ENCODE results near the gene ENPP4. TPM values are rescaled to one million over a fixed set of nuclear protein-coding genes. Genes with fewer than 3 reads are reported as not detected.

ENPP4 gene
- total RNA-seq, 1 experiment from 2014 or later = 16.7 TPM

DNA sequence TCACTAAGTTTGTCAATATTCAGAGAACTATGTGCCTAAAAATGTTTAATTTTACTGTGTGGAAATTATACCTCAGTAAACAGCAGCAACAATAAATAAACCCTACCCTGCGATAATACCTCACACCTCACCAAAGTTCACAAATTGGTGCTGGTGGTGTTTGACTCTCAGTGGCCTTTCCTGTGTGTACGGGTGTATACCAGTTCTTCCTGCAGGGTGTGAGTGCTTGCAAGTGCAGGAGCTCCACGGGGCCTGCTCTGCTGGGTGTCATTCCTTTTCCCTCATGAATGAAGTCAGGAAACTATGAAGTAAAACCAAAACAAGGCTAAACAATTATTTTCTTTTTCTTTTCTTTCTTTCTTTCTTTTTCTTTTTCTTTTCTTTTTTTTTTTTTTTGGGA lies 45.1 kb downstream of the ENPP4 start:
- Mint-ChIP-seq H3K27ac (ENCODE audit: unreplicated experiment) (no peak overlapping the region), H3K4me3 (ENCODE audit: low read depth, unreplicated experiment) (no peak overlapping the region), H3K36me3 (ENCODE audit: insufficient read depth, unreplicated experiment) (peaks cover 13% of the 10 kb centered on the region), H3K4me1 (ENCODE audit: low read depth, unreplicated experiment) (no peaks in the 10 kb centered on the region), H3K9me3 (ENCODE audit: low read depth, unreplicated experiment) (no peaks in the 10 kb centered on the region), H3K27me3 (ENCODE audit: unreplicated experiment) (peaks cover 35% of the 10 kb centered on the region)
- CTCF ChIA-PET = no interaction called here
- TF ChIP-seq, protein P1, sequence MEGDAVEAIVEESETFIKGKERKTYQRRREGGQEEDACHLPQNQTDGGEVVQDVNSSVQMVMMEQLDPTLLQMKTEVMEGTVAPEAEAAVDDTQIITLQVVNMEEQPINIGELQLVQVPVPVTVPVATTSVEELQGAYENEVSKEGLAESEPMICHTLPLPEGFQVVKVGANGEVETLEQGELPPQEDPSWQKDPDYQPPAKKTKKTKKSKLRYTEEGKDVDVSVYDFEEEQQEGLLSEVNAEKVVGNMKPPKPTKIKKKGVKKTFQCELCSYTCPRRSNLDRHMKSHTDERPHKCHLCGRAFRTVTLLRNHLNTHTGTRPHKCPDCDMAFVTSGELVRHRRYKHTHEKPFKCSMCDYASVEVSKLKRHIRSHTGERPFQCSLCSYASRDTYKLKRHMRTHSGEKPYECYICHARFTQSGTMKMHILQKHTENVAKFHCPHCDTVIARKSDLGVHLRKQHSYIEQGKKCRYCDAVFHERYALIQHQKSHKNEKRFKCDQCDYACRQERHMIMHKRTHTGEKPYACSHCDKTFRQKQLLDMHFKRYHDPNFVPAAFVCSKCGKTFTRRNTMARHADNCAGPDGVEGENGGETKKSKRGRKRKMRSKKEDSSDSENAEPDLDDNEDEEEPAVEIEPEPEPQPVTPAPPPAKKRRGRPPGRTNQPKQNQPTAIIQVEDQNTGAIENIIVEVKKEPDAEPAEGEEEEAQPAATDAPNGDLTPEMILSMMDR (IDR thresholded peaks at IDR 0.05; ENCODE audit: unreplicated experiment) = no peak
- DNase-seq = no peak
- intact Hi-C loops (cut with micrococcal nuclease; ENCODE audit: unreplicated experiment) = no loop called here
- BruUV-seq (replicated peaks) = no TSS peak

- Mint-ChIP-seq H3K27me3 (ENCODE audit: unreplicated experiment) (peaks cover 40% of the 10 kb centered on the region), H3K9me3 (ENCODE audit: low read depth, unreplicated experiment) (no peaks in the 10 kb centered on the region), H3K4me1 (ENCODE audit: low read depth, unreplicated experiment) (no peaks in the 10 kb centered on the region), H3K4me3 (ENCODE audit: low read depth, unreplicated experiment) (no peak overlapping the region), H3K27ac (ENCODE audit: unreplicated experiment) (no peak overlapping the region), H3K36me3 (ENCODE audit: insufficient read depth, unreplicated experiment) (peaks cover 7% of the 10 kb centered on the region)
- intact Hi-C loops (cut with micrococcal nuclease; ENCODE audit: unreplicated experiment) = no loop called here
- TF ChIP-seq, protein P1 (IDR thresholded peaks at IDR 0.05; ENCODE audit: unreplicated experiment) = no peak
- CTCF ChIA-PET = no interaction called here
- BruUV-seq (replicated peaks) = no TSS peak
- DNase-seq = no peak
These were observed 45.7 kb downstream of the ENPP4 start for GRCh38 chr6:46175446-46175845.

GRCh38 chr6:46175976-46176375 lies 46.2 kb downstream of the ENPP4 start:
- H3K27ac Mint-ChIP-seq (ENCODE audit: unreplicated experiment) = no peak overlapping the region
- BruUV-seq (replicated peaks) = no TSS peak
- H3K9me3 Mint-ChIP-seq (ENCODE audit: low read depth, unreplicated experiment) = no peaks in the 10 kb centered on the region
- H3K4me1 Mint-ChIP-seq (ENCODE audit: low read depth, unreplicated experiment) = no peaks in the 10 kb centered on the region
- intact Hi-C loops (cut with micrococcal nuclease; ENCODE audit: unreplicated experiment) = no loop called here
- no peak for DNase-seq
- H3K36me3 Mint-ChIP-seq (ENCODE audit: insufficient read depth, unreplicated experiment) = peaks cover 2% of the 10 kb centered on the region
- CTCF ChIA-PET = interaction anchor here (1.2 kb wide), 1 partner anchor 39 kb away, joined by 3 read pairs; no protein-coding TSS in a partner anchor
- TF ChIP-seq, protein P1 (IDR thresholded peaks at IDR 0.05; ENCODE audit: unreplicated experiment) = no peak
- H3K27me3 Mint-ChIP-seq (ENCODE audit: unreplicated experiment) = peaks cover 46% of the 10 kb centered on the region
- H3K4me3 Mint-ChIP-seq (ENCODE audit: low read depth, unreplicated experiment) = no peak overlapping the region

- no peaks in the 10 kb centered on the region for H3K36me3 Mint-ChIP-seq (ENCODE audit: insufficient read depth, unreplicated experiment)
- CTCF ChIA-PET = interaction anchor here (0.5 kb wide), 1 partner anchor 1127 kb away, joined by 3 read pairs; no protein-coding TSS in a partner anchor
- DNase-seq = no peak
- peaks cover 19% of the 10 kb centered on the region for H3K4me1 Mint-ChIP-seq (ENCODE audit: low read depth, unreplicated experiment)
- H3K27me3 Mint-ChIP-seq (ENCODE audit: unreplicated experiment) = peaks cover 53% of the 10 kb centered on the region
- BruUV-seq (replicated peaks) = no TSS peak
- TF ChIP-seq, protein P1 (IDR thresholded peaks at IDR 0.05; ENCODE audit: unreplicated experiment) = no peak
- intact Hi-C loops (cut with micrococcal nuclease; ENCODE audit: unreplicated experiment) = no loop called here
- no peaks in the 10 kb centered on the region for H3K9me3 Mint-ChIP-seq (ENCODE audit: low read depth, unreplicated experiment)
- H3K4me3 Mint-ChIP-seq (ENCODE audit: low read depth, unreplicated experiment) = no peak overlapping the region
- H3K27ac Mint-ChIP-seq (ENCODE audit: unreplicated experiment) = no peak overlapping the region
These were observed 54.3 kb downstream of the ENPP4 start for GRCh38 chr6:46184114-46184513.
